ENCODE data around the gene MAPKAPK2.

Gene MAPKAPK2

DNA sequence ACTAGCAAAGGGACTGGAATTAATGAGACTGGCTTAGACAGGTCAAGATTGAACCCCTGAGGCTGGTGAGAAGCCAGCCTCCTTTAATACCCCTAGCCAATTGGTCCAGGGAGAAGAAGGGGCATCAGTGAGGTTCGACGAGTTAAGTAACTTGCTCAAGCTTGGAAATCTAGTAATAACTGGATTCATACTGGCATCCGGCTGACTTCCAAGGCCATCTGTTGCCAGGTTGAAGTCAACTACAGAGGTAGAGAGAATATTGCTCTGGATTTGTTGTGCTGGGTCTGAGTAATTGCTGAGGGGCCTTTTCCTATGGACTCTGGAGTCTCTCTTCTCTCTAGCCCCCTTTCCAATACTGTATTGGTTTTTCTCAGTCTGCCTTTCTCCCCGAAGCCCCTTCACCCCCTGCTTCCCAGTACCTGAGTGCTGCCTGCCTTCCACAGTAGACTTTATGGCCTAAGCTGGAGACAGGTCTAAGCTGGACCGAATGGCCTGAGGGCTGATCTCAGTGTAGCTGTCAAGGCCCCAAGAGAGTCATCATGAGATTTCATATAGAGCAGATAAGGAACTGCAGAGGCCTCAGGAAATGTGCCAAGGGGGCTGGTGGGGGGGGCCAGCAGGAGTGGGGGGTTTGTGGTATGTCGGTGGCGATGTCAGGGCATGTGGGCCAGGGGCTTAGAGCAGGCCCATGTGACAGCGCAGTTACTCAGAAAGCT, 43.4 kb downstream of the MAPKAPK2 start:
- no peak for DNase-seq (ENCODE audit: low read depth)
- no peak overlapping the region for H3K4me3 ChIP-seq (ENCODE audit: control insufficient read depth, low read depth, low read length)
- TF ChIP-seq CTCF (IDR thresholded peaks at IDR 0.05; ENCODE audit: control insufficient read depth, insufficient read depth, low read depth, low read length, missing control alignments): no peak

GRCh38 chr1:206728697-206728987, 43.9 kb downstream of the MAPKAPK2 start:
- TF ChIP-seq CTCF (IDR thresholded peaks at IDR 0.05; ENCODE audit: control insufficient read depth, insufficient read depth, low read depth, low read length, missing control alignments): no peak
- no peak for DNase-seq (ENCODE audit: low read depth)
- no peak overlapping the region for H3K4me3 ChIP-seq (ENCODE audit: control insufficient read depth, low read depth, low read length)

- no peak for DNase-seq (ENCODE audit: low read depth)
- TF ChIP-seq CTCF (IDR thresholded peaks at IDR 0.05; ENCODE audit: control insufficient read depth, insufficient read depth, low read depth, low read length, missing control alignments): no peak
- H3K4me3 ChIP-seq (ENCODE audit: control insufficient read depth, low read depth, low read length): no peak overlapping the region
These were observed 44.3 kb downstream of the MAPKAPK2 start for GRCh38 chr1:206729050-206729449.

GRCh38 chr1:206729507-206729906, 44.8 kb downstream of the MAPKAPK2 start:
- H3K4me3 ChIP-seq (ENCODE audit: control insufficient read depth, low read depth, low read length): no peak overlapping the region
- TF ChIP-seq CTCF (IDR thresholded peaks at IDR 0.05; ENCODE audit: control insufficient read depth, insufficient read depth, low read depth, low read length, missing control alignments): no peak
- no peak for DNase-seq (ENCODE audit: low read depth)

- no peak for TF ChIP-seq CTCF (IDR thresholded peaks at IDR 0.05; ENCODE audit: control insufficient read depth, insufficient read depth, low read depth, low read length, missing control alignments)
- DNase-seq (ENCODE audit: low read depth): no peak
- H3K4me3 ChIP-seq (ENCODE audit: control insufficient read depth, low read depth, low read length): no peak overlapping the region
These were observed 47.8 kb downstream of the MAPKAPK2 start for GRCh38 chr1:206732508-206732907.

DNA sequence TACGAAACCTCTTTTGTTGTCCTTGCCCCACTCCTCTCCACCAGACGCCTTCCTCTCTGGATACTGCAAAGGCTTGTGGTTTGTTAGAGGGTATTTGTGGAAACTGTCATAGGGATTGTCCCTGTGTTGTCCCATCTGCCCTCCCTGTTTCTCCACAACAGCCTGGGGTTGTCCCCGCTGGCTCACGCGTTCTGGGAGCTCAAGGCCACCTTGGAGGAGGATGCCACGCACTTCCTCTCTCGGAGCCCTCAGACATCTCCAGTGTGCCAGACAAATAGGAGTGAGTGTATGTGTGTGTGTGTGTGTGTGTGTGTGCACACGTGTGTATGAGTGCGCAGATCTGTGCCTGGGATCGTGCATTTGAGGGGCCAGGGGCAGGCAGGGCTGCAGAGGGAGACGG, 48.3 kb downstream of the MAPKAPK2 start:
- no peak for DNase-seq (ENCODE audit: low read depth)
- TF ChIP-seq CTCF (IDR thresholded peaks at IDR 0.05; ENCODE audit: control insufficient read depth, insufficient read depth, low read depth, low read length, missing control alignments): no peak
- H3K4me3 ChIP-seq (ENCODE audit: control insufficient read depth, low read depth, low read length): no peak overlapping the region

Measured in AG09309 (cell line).